ENCODE data around the gene SARS2.

- TF ChIP-seq CTCF (IDR thresholded peaks at IDR 0.05; ENCODE audit: low read depth, low read length, poor library complexity, severe bottlenecking): no peak
- no peak for TF ChIP-seq EZH2phosphoT487 (IDR thresholded peaks at IDR 0.05; ENCODE audit: borderline replicate concordance, low read length)
These were observed 47.1 kb upstream of the SARS2 start for GRCh38 chr19:38977445-38978325.
